Stimulated activated naive CD4-positive, alpha-beta T cell treated with Interleukin-2 at 50 U/mL for 16 hours (primary cell): ENCODE results near the gene SIPA1L2.

ENCODE experiments used
- DNase-seq: peaks from one replicate; lab custom pipeline; 2025; lab: John Stamatoyannopoulos, UW

Gene SIPA1L2

DNA sequence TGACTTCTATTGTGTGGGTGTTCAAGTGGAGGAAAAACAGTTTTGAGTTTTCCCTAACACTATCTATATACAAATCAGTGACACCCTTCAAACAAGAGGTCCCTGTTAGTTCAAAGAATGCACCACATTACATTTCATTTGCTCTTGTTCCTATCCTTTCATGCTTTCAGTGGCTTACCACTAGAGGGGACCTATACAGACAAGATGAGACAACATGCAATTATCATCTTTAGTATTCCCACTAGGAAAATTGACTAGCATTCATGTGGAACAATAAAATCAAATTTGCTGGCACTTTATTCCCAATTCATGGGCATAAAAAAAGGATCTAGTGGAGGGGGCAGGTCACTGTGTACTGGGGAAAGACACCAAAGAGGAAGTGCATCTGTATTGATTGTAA, 13.3 kb upstream of the SIPA1L2 start:
- no peak for DNase-seq

DNA sequence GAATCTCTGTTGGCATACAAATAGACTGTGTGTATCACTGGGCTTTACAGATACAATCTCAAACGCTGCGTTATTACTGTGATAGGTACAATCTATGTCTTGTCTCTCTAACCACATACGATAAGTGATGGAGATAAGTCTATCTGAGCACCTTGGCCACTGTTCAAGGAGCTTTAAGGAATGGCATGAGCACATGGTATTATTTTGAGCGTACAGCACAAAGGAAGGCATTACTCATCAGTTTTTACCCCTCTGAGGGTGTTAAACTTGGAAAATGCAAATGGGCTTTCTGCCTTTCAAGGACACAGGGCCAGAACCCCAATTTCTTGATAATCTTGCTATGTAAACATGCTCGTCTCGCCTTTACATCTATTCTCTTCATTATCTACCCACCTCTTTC, 11.6 kb upstream of the SIPA1L2 start:
- no peak for DNase-seq

DNA sequence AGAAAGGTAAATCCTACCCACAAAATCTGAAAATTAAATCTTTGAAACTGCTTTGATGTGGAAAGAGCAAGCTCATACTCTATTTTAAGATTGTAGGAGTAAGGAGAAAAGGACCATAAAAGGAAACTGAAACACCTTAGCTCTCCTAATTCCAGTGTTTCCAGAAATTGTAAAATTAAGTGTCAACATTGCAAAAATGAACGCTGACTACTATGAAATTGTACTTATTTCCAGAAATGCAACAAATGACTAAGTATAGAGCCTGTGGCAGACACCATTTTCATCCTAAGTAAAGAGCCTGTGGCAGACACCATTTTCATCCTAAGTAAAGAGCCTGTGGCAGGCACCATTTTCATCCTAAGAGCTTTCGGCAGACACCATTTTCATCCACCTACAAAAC, 6.9 kb upstream of the SIPA1L2 start:
- no peak for DNase-seq

DNA sequence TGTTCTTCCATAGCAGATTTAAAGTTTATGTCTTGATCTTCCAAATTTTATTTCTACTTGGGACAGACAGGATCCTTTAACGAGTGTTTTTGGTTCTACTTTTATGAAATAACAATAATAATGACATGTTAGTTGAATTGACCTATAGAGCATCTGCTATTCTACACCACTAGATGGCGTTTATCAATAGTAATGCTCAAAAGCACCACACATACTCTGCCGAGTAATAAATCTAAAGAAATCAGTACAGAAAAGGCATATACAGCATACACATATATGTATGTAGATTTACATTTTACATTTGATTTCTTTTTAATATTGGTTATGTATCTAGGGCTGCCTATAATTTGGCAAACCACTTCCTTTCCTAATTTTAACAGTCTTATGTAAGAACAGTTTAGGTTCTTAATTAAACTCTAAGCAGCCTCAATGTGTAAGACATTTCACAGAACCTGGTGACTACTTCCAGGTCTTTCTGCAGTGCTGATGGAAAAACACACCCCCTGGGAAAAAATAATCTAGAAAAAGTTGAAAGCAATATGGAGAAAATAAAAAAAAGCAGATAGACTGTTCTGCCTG, 5.9 kb upstream of the SIPA1L2 start:
- no peak for DNase-seq

DNA sequence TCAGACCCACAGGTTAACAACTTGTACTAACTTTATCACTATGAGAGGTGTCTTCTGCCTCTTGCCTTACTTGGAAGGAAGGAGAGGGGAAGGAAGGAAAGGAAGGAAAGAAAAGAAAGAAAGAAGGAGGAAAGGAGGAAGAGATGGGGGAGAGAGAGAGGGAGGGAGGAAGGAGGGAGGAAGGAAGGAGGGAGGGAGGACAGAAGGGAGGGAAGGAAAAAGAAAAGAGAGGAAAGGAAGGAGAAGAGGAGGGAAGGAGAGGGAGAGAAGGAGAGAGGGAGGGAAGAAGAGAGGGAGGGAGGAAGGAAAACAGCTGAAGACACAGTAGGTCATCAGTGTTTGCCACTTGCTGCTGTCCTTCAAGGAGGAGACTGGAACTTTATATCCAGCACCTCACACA, 5.3 kb upstream of the SIPA1L2 start:
- DNase-seq, result no peak

DNA sequence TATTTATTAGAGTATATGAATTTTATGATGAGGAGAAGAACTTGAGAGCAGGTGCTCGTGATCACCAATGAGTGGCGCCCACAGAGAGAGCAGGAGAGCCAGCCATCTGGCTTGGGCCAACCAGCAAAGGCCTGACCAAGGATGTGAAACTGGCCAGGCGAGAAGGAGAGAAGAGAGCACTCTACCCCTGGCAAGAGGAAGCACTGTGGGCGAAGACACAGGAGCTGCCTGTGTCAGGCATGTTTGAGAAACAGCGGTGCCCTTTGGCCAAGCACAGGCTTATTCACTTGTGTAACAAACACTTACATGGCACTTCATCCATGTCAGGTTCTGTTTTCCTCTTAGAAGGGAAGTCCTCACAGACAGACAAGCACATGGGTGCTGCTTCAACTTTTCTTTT, 4.2 kb upstream of the SIPA1L2 start:
- DNase-seq, result no peak

DNA sequence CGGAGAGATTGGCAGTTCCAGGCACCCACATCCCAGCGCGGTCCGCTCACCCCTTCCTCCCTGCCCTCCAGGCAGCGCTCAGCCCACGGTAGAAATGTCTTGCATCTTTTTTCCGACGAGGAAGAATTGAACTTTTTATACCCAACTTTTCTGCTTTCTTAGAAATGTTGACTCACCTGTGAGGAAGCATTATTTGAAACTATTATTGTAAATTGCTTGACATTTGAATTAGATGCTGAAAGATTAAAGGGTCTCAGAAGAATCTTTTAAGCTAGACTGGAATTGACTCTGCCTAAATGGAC, 912 bp upstream of the SIPA1L2 start:
- no peak for DNase-seq

DNA sequence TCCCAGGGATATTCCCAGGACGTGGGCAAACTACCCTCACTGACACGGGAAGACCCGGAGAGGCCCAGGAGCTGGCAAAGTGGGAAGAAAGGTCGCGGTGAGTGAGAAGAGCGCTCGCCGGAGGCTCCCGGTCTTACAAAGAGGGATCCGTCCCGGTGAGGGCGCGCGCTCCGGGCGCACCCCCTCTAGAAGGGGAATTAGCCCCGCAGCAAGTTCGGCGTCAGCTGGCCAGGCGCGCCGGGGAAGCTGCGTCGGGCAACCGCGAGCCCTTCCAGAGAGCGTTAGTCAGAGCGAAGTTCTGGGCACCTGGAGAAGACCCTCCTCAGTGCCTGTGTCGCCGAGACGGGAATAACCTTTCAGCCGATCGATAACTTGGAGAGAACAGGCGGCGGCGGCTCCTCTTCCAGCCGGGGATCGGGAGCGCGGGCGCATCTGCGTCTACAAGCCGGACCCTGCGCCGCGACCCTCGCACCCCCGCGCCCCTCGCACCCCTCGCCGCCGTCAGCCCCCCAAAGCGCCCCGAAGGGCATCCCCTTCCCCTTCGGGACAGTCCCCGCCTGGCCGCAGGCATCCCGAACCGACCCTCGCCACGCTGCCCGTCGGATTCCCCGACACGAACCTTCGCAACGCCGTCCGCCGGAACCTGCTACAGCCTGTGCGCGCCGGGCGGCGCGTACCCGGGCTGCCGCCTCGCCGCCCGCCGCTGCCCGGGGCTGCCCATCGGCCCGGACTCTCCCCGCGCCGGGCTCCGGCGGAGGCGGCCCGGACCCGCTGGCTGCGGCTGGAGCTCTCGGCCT, 485 bp downstream of the SIPA1L2 start:
- peak; percentile 37 for DNase-seq

DNA sequence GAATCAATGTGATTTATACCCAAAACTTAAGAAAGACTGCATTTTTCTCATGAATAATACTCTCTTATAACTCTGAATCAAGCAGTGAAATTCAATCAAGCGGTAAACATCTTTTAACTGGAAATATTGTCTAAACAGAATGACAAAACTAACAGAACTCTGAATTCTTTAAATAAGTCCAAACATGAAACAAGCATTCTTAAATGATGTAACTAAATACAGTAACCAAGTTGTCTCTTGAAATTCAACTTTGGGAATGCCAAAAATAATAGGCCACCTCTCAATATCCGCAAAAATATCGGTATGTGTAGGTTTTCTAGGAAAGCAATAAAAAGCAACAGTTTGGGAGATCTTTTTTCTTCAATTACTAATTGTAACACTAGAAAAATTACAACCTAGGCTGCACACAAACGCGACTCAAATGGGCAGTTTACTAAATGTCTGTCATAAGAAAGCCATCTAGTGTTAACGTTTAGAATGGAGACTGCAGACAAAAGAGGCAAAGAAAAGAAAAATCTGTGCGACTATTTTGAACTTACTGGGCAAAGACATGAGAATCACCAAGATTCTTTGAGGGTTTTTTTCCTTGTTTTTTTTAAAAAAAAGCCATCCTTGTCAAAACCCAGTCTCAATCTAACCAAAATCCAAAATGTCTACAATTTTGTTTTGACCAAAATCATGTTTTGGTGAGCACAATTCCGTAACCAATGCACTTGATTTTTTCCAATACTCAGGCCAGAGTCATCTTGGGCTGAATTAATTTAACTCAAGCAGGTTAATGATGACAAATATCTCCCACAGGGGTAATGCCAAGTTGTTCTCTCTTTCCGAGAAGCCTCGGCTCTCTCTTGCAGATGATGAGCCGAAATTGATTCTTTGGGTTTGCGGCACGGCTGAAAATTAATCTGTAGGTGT, 1.3 kb downstream of the SIPA1L2 start:
- peak; percentile 37 for DNase-seq

DNA sequence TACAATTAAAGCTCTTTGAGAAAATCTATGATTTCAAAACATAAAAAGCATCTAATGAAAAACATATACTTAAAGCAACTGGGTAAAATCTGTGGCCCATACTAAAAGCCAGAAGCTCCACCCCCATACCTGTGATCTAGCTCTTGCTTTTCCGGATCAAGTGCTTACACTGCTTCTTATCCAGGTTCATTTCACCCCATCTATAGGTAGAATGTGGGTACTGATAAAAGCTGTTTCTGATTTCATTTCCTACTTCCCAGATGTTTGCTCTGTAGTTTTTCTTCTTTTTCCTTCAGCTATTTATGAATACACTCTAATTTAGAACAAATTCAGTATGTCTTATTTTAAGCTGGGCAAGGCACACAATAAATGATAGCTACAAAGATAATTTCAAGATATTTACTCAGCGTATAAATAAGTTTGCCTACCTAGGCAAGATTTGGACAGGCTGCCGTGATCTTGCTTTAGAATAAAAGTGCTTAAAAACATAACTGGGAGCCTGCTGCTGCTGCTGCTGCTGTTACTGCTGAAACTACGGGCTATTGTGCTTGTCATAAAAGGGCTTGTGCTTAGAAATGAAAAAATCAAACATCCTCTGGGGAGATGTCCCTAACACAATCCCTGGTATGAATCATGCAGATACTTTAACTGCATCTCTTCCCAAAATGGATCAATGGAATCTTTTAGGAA, 2.1 kb downstream of the SIPA1L2 start:
- no peak for DNase-seq

DNA sequence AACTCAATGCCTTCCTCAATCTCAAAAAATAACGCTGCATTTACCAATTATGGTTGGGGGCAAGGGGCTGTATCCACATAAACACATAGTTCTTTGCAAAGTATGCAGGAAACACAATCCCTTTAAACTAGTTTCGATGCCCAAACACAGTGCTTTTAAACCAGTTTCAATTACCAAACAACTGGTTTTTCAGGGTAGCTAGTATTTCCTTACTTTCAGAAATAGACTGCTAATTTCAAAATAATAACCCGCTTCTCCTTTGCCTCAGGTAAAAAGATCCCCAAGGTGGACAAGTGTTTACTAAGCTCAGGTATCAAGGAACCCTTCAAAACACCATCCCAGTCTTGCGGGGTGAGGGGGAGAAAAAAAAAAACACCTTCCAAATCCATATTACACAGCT, 2.8 kb downstream of the SIPA1L2 start:
- DNase-seq, result no peak

DNA sequence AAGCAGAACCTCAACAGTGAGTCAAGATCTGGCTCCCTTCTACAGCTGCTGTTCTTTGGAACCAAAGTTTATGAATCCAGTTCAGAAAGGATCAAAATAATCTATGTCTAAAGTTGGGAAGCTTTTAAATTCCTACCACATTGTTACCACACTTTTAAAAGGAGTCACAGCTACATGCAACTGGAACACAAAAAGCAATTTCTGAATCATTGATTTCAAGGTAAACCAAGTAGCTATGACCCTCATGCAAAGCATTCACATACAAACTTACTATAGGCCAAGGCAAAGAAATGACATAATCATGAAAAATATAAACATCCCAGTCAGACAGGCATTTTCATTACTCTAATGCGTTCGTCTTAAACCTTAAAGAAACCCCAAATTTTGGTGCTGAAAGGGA, 3.5 kb downstream of the SIPA1L2 start:
- no peak for DNase-seq

DNA sequence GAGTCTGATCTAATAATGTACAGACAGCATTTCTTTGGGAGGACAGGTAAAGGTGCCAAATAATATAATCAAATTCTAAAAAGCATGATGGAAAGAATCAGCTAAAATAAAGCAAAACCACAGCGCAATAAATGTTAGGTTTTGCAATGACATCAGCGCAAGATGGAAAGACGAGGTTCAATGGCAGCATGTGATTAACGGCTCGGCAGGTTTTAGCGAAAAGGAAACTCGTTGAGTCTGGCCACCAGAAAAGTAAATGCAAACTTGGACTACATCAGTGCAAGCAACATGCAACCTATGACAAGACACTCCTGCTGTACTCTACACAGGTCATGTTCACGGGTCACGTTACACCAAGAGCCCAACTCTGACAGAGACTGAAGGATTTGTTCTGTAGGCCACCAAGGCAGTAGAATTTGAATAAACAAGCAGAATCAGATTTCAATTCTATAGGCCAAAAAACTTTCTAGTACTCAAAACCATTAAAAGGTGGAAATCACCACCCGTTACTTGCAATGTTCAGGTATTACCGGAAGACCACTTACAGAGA, 4.5 kb downstream of the SIPA1L2 start:
- DNase-seq, result no peak

DNA sequence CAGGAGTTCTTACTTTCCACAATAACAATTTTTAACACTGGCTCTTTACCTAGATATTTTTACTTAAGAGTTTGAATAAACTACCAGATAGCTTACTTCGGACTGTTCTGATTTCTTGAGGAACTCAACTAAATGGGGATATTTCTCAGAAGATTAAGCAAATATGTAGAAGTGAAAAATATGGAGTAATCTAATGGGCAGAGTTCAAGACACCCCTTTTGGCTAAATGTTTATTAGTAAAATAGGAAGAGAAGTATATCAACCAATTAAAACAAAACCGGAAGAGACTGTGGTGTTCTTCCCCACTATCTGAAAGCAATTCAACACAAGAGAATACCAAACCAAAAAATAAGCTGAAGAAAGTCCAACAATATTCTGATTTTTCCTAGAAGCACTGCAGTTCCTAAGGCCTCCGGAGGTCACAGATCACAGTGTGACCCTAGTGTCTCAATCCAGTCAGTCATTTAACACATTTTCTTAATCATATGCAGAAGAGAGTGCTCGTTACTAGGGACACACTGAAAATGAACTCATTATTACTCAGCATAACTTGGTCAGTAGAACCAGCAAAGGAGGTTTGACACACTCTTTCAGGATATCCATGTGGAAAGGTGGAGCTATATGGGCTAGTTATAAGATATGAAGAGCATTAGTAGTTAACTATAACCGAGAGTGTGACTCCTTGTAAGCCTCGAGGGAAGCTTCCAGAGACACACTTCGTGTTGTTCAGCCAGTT, 5.2 kb downstream of the SIPA1L2 start:
- no peak for DNase-seq

DNA sequence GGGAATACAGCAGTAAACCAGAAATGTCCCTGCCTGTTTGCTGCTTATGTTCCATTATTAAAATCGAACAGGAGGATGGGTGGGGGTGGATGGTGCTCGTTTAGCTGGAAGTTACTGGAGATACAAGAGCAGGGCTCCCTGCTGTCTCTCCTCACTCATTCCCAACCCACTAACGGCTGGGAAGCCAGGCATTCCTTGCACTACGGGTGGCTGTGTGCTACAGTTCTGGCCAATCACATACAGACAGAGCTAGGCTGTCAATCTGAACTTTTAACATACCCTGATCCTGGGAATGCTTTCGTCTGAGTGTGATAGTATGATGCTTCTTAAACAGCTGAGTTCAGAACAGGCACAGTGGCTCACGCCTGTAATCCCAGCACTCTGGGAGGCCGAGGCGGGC, 7.0 kb downstream of the SIPA1L2 start:
- DNase-seq, result no peak

DNA sequence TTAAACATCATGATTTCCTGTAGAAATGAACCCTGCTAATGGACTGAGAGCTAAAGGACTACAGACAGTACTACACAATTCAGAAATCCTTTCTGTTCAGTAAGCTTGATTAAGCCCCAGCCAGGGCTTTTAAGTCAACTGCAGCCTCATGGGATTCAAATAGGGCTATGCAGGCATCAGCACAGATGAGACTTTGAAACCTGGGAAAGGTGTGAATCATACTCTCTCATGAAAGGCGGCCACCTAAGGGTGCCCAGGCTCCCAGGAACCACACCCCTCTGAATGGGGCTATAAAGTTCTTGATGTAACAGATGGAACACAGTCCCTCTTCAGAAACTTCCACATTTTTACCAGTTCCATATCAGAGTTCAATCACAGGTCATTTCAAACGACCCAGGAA, 7.6 kb downstream of the SIPA1L2 start:
- no peak for DNase-seq

DNA sequence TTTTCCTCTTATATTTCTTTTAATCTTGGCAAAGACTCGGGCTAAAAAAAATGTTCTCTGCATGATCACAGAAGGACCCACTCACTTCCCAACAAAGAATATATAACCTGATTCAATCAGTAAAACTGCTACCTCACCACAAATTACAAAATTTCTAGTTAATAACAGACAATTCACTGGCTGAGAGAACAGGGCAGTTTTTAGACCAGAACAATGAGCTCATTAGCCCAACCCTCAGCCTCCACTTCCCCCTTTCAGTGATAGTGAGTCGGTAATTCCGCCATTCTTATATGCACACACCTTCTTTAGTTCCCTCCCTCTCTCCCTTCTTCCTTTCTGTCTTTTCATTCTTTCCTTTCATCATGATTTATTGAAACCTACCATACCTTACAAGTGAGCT, 8.9 kb downstream of the SIPA1L2 start:
- DNase-seq, result no peak

DNA sequence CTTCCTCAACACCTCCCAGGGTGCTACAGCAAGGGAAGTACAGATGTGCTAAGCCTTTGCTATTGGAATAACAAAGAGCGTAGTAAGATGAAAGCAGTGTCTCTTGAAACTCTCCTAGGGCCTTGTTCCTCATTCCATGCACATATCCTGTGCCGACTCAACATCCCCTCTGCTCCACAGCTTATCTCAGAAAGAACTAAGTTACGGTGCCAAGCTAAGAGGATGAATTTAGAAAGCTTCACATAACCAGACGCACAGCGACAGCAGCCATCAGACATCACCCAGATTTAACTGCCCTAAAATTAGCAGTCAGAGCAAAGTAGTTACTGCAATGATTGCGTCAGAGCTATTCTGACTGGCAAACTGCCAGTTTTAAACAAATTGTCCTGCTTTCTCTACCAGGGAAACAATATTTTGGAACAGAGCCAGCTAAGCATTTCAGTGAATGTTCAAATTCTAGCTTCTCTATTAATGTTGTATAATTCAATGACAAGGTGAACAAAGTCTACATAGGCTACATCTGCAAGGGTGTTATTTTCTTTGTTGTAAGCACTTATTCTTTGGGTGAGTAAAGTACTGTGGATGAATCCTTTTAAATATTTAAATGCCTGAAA, 9.5 kb downstream of the SIPA1L2 start:
- no peak for DNase-seq

DNA sequence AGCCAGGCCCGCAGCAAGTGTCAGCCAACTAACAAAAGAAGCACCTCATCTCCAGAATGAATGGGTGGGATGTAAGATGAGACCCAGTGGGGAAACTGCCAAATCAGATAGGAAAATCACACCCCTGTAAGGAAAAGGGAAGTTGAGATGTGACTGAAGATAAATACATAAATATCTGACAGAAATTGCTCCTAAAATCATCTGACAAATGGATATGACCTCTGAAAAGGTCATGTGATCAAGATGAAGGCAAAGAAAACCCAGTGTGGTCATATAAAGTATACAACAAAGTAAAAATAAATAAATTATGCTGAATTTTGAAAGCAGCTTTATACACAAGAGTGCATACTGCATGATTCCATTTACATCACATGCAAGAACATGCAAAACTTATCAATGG, 12.7 kb downstream of the SIPA1L2 start:
- no peak for DNase-seq

DNA sequence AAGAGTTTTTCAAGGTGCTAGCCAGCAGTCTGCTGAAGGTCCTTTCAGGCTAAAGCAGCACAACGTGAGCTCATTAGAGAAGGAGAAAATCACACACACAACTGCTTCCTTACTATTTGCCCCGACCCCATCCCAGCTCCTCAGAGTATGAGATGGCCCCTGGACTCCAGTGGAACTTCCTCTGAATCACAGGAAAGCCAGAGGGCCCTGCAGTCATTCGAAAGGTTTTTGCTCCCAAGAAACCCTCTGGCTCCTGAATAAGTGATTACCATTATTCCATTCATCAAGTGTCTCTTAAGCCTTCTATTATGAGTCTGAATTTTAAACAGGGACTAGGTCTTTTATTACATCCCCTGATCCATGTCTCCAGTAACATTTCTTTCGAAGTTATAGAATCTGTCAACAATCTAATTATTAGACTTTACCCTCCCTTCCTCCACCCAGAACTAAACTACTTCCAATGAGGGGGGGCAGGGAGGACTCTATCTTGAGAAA, 14.6 kb downstream of the SIPA1L2 start:
- no peak for DNase-seq

DNA sequence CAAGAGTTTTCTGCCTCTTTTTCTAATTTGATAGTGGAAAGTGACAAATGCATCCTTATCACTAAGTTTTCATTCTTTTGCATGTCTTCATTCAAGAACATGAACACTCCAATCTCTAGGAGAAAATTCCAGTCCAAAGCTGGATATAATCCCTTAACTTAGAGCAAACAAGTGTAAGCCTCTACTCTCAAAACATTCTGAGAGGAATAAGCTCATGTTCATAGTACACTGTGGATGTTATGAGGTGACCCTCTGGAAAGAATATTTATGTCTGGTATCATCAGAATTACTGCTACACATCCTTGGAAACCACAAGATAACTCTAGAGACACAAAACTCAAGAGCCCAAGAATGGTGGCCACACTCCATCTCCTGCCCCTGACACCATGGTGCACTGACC, 15.1 kb downstream of the SIPA1L2 start:
- DNase-seq, result no peak
